ENCODE measurements around the gene TRNAU1AP. TPM values are rescaled to one million over a fixed set of nuclear protein-coding genes. Genes with fewer than 3 reads are reported as not detected.

TRNAU1AP gene
- total and polyA plus RNA-seq, 2 of the 13 experiments (the other 11 are each of a cell fraction or from before 2014, with no cell fraction given) = 29.0 to 42.9 TPM

DNA sequence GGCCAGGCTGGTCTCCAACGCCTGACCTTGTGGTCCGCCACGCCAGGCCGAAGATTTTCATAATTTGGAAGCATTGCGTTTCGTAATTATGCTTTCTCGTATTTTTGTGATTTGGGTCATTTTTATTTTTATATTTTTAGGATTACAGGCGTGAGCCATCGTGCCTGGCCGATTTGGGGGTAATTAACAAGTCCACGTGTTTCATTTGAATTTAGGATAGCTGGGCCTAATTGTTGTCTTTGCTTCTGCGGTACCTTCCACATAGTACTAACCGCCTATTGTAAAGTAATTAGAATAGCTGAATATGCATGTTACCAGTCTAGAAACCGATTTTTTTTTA, 46.0 kb upstream of the TRNAU1AP start (continued):
- TF ChIP-seq, protein P1, sequence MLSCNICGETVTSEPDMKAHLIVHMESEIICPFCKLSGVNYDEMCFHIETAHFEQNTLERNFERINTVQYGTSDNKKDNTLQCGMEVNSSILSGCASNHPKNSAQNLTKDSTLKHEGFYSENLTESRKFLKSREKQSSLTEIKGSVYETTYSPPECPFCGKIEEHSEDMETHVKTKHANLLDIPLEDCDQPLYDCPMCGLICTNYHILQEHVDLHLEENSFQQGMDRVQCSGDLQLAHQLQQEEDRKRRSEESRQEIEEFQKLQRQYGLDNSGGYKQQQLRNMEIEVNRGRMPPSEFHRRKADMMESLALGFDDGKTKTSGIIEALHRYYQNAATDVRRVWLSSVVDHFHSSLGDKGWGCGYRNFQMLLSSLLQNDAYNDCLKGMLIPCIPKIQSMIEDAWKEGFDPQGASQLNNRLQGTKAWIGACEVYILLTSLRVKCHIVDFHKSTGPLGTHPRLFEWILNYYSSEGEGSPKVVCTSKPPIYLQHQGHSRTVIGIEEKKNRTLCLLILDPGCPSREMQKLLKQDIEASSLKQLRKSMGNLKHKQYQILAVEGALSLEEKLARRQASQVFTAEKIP (CRISPR knock-in tag; IDR thresholded peaks at IDR 0.05; ENCODE audit: borderline replicate concordance) = no peak
- TF ChIP-seq, protein P2, sequence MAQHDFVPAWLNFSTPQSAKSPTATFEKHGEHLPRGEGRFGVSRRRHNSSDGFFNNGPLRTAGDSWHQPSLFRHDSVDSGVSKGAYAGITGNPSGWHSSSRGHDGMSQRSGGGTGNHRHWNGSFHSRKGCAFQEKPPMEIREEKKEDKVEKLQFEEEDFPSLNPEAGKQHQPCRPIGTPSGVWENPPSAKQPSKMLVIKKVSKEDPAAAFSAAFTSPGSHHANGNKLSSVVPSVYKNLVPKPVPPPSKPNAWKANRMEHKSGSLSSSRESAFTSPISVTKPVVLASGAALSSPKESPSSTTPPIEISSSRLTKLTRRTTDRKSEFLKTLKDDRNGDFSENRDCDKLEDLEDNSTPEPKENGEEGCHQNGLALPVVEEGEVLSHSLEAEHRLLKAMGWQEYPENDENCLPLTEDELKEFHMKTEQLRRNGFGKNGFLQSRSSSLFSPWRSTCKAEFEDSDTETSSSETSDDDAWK (CRISPR knock-in tag; IDR thresholded peaks at IDR 0.05) = no peak
- TF ChIP-seq, protein P3, sequence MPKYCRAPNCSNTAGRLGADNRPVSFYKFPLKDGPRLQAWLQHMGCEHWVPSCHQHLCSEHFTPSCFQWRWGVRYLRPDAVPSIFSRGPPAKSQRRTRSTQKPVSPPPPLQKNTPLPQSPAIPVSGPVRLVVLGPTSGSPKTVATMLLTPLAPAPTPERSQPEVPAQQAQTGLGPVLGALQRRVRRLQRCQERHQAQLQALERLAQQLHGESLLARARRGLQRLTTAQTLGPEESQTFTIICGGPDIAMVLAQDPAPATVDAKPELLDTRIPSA (CRISPR knock-in tag; IDR thresholded peaks at IDR 0.05; ENCODE audit: borderline replicate concordance) = no peak
- peak; percentile 42; the same call in 1 of the 2 replicates for TF ChIP-seq KDM5A (IDR thresholded peaks at IDR 0.05; ENCODE audit: borderline replicate concordance, low read length)
- no peak for TF ChIP-seq ZFP36 (IDR thresholded peaks at IDR 0.05; ENCODE audit: borderline replicate concordance, low read depth, low read length, partially characterized antibody)
- TF ChIP-seq, protein P4, sequence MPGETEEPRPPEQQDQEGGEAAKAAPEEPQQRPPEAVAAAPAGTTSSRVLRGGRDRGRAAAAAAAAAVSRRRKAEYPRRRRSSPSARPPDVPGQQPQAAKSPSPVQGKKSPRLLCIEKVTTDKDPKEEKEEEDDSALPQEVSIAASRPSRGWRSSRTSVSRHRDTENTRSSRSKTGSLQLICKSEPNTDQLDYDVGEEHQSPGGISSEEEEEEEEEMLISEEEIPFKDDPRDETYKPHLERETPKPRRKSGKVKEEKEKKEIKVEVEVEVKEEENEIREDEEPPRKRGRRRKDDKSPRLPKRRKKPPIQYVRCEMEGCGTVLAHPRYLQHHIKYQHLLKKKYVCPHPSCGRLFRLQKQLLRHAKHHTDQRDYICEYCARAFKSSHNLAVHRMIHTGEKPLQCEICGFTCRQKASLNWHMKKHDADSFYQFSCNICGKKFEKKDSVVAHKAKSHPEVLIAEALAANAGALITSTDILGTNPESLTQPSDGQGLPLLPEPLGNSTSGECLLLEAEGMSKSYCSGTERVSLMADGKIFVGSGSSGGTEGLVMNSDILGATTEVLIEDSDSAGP (CRISPR knock-in tag; IDR thresholded peaks at IDR 0.05; ENCODE audit: borderline replicate concordance) = no peak
- no peak for TF ChIP-seq EED (CRISPR knock-in tag; IDR thresholded peaks at IDR 0.05)
- TF ChIP-seq STAG1 (CRISPR knock-in tag; IDR thresholded peaks at IDR 0.05) = no peak
- no peak for TF ChIP-seq FOXJ3 (CRISPR knock-in tag; IDR thresholded peaks at IDR 0.05; ENCODE audit: borderline replicate concordance)
- no peak for TF ChIP-seq ZNF160 (CRISPR knock-in tag; IDR thresholded peaks at IDR 0.05)
- TF ChIP-seq, protein P5, sequence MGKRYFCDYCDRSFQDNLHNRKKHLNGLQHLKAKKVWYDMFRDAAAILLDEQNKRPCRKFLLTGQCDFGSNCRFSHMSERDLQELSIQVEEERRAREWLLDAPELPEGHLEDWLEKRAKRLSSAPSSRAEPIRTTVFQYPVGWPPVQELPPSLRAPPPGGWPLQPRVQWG (CRISPR knock-in tag; IDR thresholded peaks at IDR 0.05; ENCODE audit: borderline replicate concordance, low read depth) = no peak
- no peak for TF ChIP-seq KAT8 (CRISPR knock-in tag; IDR thresholded peaks at IDR 0.05)
- TF ChIP-seq MYC (CRISPR knock-in tag; IDR thresholded peaks at IDR 0.05; ENCODE audit: borderline replicate concordance) = no peak
- no peak for TF ChIP-seq SNAPC2 (CRISPR knock-in tag; IDR thresholded peaks at IDR 0.05)
- TF ChIP-seq CEBPB (IDR thresholded peaks at IDR 0.05; ENCODE audit: borderline replicate concordance, low read depth, low read length) = no peak
- no peak for TF ChIP-seq PLRG1 (conservative IDR thresholded peaks at IDR 0.05)
- TF ChIP-seq, protein P6, sequence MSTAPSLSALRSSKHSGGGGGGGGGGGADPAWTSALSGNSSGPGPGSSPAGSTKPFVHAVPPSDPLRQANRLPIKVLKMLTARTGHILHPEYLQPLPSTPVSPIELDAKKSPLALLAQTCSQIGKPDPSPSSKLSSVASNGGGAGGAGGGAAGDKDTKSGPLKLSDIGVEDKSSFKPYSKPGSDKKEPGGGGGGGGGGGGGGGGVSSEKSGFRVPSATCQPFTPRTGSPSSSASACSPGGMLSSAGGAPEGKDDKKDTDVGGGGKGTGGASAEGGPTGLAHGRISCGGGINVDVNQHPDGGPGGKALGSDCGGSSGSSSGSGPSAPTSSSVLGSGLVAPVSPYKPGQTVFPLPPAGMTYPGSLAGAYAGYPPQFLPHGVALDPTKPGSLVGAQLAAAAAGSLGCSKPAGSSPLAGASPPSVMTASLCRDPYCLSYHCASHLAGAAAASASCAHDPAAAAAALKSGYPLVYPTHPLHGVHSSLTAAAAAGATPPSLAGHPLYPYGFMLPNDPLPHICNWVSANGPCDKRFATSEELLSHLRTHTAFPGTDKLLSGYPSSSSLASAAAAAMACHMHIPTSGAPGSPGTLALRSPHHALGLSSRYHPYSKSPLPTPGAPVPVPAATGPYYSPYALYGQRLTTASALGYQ (CRISPR knock-in tag; IDR thresholded peaks at IDR 0.05) = no peak
- TF ChIP-seq, protein P7, sequence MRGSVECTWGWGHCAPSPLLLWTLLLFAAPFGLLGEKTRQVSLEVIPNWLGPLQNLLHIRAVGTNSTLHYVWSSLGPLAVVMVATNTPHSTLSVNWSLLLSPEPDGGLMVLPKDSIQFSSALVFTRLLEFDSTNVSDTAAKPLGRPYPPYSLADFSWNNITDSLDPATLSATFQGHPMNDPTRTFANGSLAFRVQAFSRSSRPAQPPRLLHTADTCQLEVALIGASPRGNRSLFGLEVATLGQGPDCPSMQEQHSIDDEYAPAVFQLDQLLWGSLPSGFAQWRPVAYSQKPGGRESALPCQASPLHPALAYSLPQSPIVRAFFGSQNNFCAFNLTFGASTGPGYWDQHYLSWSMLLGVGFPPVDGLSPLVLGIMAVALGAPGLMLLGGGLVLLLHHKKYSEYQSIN (CRISPR knock-in tag; IDR thresholded peaks at IDR 0.05; ENCODE audit: borderline replicate concordance) = no peak
- TF ChIP-seq AKAP8 (CRISPR knock-in tag; IDR thresholded peaks at IDR 0.05) = no peak
- no peak for TF ChIP-seq ZNF652 (CRISPR knock-in tag; IDR thresholded peaks at IDR 0.05; ENCODE audit: borderline replicate concordance, low read depth)
- TF ChIP-seq ERF (CRISPR knock-in tag; IDR thresholded peaks at IDR 0.05) = no peak
- TF ChIP-seq MBD4 (IDR thresholded peaks at IDR 0.05; ENCODE audit: borderline replicate concordance, low read length) = no peak; the same call in 1 of the 2 replicates
